Ovary (tissue), 3 donors: ENCODE results near the gene MCCC1.

Experiments
- CTCF ChIP-seq, 3 donors: fragments of 450-650 bp in 2 of 3; fragments of 200-600 bp in 1 of 3; IDR thresholded peaks; one replicate each; pipeline versions ENCODE4 v1.5.1 to v1.8.0; 2016 to 2022; ENCODE audit warnings: antibody characterized with exemption in 3 of 3, mild to moderate bottlenecking in 1 of 3
- EP300 ChIP-seq: sonication (generic); formaldehyde crosslinking; IDR thresholded peaks from one replicate; pipeline ENCODE4 v1.6.1; 2017; ENCODE audit warnings: antibody characterized with exemption
- POLR2A ChIP-seq: fragments of 450-650 bp; IDR thresholded peaks from one replicate; pipeline ENCODE4 v1.6.1; 2017; ENCODE audit warnings: antibody characterized with exemption, mild to moderate bottlenecking, moderate library complexity
- donor health status: DM: no; HTN: no; CAD: no.

- TF ChIP-seq POLR2A (no peak), CTCF (IDR thresholded peaks at IDR 0.05) (no peak), EP300 (no peak)
These were observed 85.4 kb downstream of the MCCC1 start for GRCh38 chr3:183013856-183014255.
